OCI-LY7 (cell line): Measurements from ENCODE around the gene CFTR. TPM values are rescaled to one million over a fixed set of nuclear protein-coding genes. Genes with fewer than 3 reads are reported as not detected.

Experiments
- BruUV-seq: library from RNA; stranded (reverse); fragments of 400-500 nt; replicated peaks from 2 replicates; lab custom pipeline; 2021; lab: Mats Ljungman, UMichigan
- CTCF ChIA-PET: fragments of 300-600 bp; sonication (Branson Sonifier 250); formaldehyde crosslinking; loops from one replicate; lab custom pipeline; 2022; ENCODE audit warnings: antibody characterized with exemption; ENCODE audit not compliant: unreplicated experiment; lab: Charles Lee
- POLR2A ChIA-PET: fragments of 300-600 bp; sonication (Branson Sonifier 250); formaldehyde crosslinking; loops from one replicate; lab custom pipeline; 2022; ENCODE audit warnings: antibody characterized with exemption; lab: Charles Lee
- DNase-seq: peaks from one replicate; pipeline ENCODE4 v3.0.0-alpha.2; 2015; ENCODE audit warnings: low spot score
- H2AFZ ChIP-seq: fragments of 200-600 bp; sonication (generic), shearing (Covaris generic); 2 replicates; pipeline ENCODE4 v1.6.1; 2014; ENCODE audit warnings: mild to moderate bottlenecking, antibody characterized with exemption, low read length, moderate library complexity
- H3K27ac ChIP-seq: fragments of 200-600 bp; sonication (generic); 2 replicates; pipeline ENCODE4 v1.5.1; 2014; ENCODE audit warnings: mixed run types, low read depth, mild to moderate bottlenecking, moderate library complexity, low read length, inconsistent platforms; ENCODE audit not compliant: poor library complexity, severe bottlenecking
- H3K36me3 ChIP-seq: fragments of 200-600 bp; sonication (generic); 2 replicates; pipeline ENCODE4 v1.6.1; 2014; ENCODE audit warnings: mild to moderate bottlenecking, antibody characterized with exemption, low read length, moderate library complexity, mixed read lengths; ENCODE audit not compliant: insufficient read depth
- H3K4me1 ChIP-seq: fragments of 200-600 bp; sonication (generic); 2 replicates; pipeline ENCODE4 v1.5.1; 2014; ENCODE audit warnings: mild to moderate bottlenecking, low read length; ENCODE audit not compliant: insufficient read depth, poor library complexity, severe bottlenecking
- H3K4me2 ChIP-seq: fragments of 200-600 bp; sonication (generic); 2 replicates; pipeline ENCODE4 v1.6.1; 2014; ENCODE audit warnings: mild to moderate bottlenecking, low read length
- H3K4me3 ChIP-seq: fragments of 200-600 bp; sonication (generic); 2 replicates; pipeline ENCODE4 v1.5.1; 2014; ENCODE audit warnings: mild to moderate bottlenecking, low read depth, low read length; ENCODE audit not compliant: poor library complexity, severe bottlenecking
- H3K79me2 ChIP-seq: fragments of 200-600 bp; sonication (generic); 2 replicates; pipeline ENCODE4 v1.6.1; 2016; ENCODE audit warnings: low read depth, mild to moderate bottlenecking, low read length, moderate library complexity, mixed read lengths; ENCODE audit not compliant: insufficient read depth
- H3K9me2 ChIP-seq: fragments of 200-600 bp; sonication (generic); 2 replicates; pipeline ENCODE4 v1.6.1; 2016; ENCODE audit warnings: mild to moderate bottlenecking, low read length, mixed read lengths; ENCODE audit not compliant: insufficient read depth
- H3K9me3 ChIP-seq: fragments of 200-600 bp; sonication (generic); 2 replicates; pipeline ENCODE4 v1.6.1; 2014; ENCODE audit warnings: mild to moderate bottlenecking, mixed run types, low read length, mixed read lengths
- H4K20me1 ChIP-seq: fragments of 200-600 bp; sonication (generic); 2 replicates; pipeline ENCODE4 v1.6.1; 2014; ENCODE audit warnings: mild to moderate bottlenecking, antibody characterized with exemption, low read length, moderate library complexity, mixed read lengths; ENCODE audit not compliant: insufficient read depth
- EZH2phosphoT487 ChIP-seq: fragments of 200-600 bp; sonication (generic); IDR thresholded peaks from 2 replicates; pipeline ENCODE4 v1.6.1; 2018; ENCODE audit warnings: low read depth, borderline replicate concordance, mild to moderate bottlenecking, mixed run types, antibody characterized with exemption, low read length, moderate library complexity, mixed read lengths
- intact Hi-C: fragments of 100-400 bp; cut with micrococcal nuclease; formaldehyde crosslinking; loops from one replicate; pipeline ENCODE4 v1.10.0; 2022; ENCODE audit not compliant: unreplicated experiment
- total RNA-seq, 2 experiments: library from RNA; depleted of rRNA in 1 of 2; stranded (reverse); fragments of >200 nt in 1 of 2; shearing (Covaris generic) in 1 of 2; gene quantifications; 2 replicates each; pipeline ENCODE4 v1.2.3, GENCODE V29; 2014 to 2022
- TF ChIP-seq, protein P1 (sequence below): fragments of 200-600 bp; sonication (generic); conservative IDR thresholded peaks from 2 replicates; pipeline ENCODE4 v1.5.1; 2014; ENCODE audit warnings: mild to moderate bottlenecking, antibody characterized with exemption, low read length, moderate library complexity, mixed read lengths

Gene CFTR
- total RNA-seq, 2 experiments from 2014 or later: not detected

DNA sequence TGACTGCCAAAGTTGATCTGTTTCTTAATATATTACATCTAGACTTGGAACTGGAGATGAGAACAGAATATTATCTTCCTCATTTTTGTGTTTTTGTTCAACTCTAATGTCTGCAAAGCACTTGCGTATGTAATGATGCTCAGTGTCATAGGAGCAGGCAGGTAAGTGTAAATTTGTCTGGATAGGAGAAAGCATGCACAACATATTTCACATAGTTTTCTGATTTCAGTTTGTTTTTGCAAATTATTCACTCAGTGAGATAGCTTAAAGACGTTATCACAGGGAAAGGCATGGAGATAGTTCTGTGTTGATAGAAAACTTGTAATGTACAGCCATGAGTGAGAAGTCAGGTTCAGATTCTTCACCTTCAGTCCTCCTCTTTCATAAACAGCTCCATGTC is 84.8 kb downstream of the CFTR start:
- no peak overlapping the region for H2AFZ ChIP-seq
- no peak overlapping the region for H3K4me3 ChIP-seq
- H3K9me2 ChIP-seq: no peaks in the 10 kb centered on the region
- intact Hi-C loops: no loop called here
- no peaks in the 10 kb centered on the region for H3K79me2 ChIP-seq
- TF ChIP-seq, protein P1, sequence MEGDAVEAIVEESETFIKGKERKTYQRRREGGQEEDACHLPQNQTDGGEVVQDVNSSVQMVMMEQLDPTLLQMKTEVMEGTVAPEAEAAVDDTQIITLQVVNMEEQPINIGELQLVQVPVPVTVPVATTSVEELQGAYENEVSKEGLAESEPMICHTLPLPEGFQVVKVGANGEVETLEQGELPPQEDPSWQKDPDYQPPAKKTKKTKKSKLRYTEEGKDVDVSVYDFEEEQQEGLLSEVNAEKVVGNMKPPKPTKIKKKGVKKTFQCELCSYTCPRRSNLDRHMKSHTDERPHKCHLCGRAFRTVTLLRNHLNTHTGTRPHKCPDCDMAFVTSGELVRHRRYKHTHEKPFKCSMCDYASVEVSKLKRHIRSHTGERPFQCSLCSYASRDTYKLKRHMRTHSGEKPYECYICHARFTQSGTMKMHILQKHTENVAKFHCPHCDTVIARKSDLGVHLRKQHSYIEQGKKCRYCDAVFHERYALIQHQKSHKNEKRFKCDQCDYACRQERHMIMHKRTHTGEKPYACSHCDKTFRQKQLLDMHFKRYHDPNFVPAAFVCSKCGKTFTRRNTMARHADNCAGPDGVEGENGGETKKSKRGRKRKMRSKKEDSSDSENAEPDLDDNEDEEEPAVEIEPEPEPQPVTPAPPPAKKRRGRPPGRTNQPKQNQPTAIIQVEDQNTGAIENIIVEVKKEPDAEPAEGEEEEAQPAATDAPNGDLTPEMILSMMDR: no peak
- no peak for TF ChIP-seq EZH2phosphoT487
- H3K9me3 ChIP-seq: no peaks in the 10 kb centered on the region
- DNase-seq: no peak
- no peaks in the 10 kb centered on the region for H3K4me1 ChIP-seq
- ChIA-PET CTCF (no interaction called here), POLR2A (no interaction called here)
- no peaks in the 10 kb centered on the region for H4K20me1 ChIP-seq
- no peak overlapping the region for H3K4me2 ChIP-seq
- BruUV-seq: no TSS peak
- H3K27ac ChIP-seq: no peak overlapping the region
- no peaks in the 10 kb centered on the region for H3K36me3 ChIP-seq

DNA sequence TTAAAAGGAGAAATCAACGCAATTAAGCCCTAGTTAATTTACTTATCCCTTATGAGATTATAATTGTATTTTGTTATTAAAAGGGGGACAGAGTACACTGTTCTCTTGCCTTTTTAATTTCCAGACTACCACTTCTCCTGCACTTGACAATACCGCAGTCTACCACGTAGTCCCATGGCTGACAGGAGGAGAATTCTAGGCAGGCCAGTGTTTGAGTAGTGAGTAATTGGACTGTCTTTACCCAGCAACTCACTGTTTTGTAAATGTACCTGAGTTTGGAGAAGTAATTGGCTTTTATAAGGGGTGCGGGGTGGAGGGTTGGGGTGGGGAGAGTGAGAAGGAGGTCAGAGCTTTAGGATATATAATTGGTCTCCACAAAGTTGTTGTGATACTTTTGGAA is 85.4 kb downstream of the CFTR start:
- ChIA-PET CTCF (no interaction called here), POLR2A (no interaction called here)
- intact Hi-C loops: no loop called here

DNA sequence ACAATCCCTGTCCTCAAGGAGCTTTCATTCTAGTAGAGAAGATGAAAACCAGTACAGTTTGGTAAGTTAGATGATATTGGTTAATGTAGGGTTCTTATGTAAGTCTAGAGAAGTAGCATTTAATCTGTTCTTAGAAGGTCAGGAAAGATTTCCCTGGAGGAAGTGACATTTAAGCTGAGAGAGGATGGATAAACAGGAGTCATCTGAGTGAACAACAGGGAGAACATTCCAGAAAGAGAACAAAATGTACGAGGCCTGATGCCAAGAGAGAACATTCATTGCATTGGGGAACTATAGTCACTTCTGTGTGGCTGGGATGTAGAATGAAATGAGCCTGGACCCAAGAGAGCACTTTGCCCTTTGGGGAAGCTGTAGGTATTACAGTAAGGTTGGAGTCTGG is 88.0 kb downstream of the CFTR start:
- Histone ChIP-seq H3K4me1 (no peaks in the 10 kb centered on the region), H3K9me2 (no peaks in the 10 kb centered on the region), H3K4me2 (no peak overlapping the region), H3K9me3 (no peaks in the 10 kb centered on the region), H2AFZ (no peak overlapping the region), H3K36me3 (no peaks in the 10 kb centered on the region), H3K27ac (no peak overlapping the region), H3K4me3 (no peak overlapping the region), H4K20me1 (no peaks in the 10 kb centered on the region), H3K79me2 (no peaks in the 10 kb centered on the region)
- BruUV-seq: no TSS peak
- TF ChIP-seq, protein P1: no peak
- no peak for TF ChIP-seq EZH2phosphoT487
- ChIA-PET CTCF (no interaction called here), POLR2A (interaction anchor here (0.9 kb wide), 1 partner anchor 11 kb away, joined by 3 read pairs; no protein-coding TSS in a partner anchor)
- DNase-seq: no peak
- intact Hi-C loops: no loop called here

More for the DNA sequence above, 85.4 kb downstream of the CFTR start:
- Histone ChIP-seq H3K27ac (no peak overlapping the region), H2AFZ (no peak overlapping the region), H4K20me1 (no peaks in the 10 kb centered on the region), H3K9me3 (no peaks in the 10 kb centered on the region), H3K79me2 (no peaks in the 10 kb centered on the region), H3K4me3 (no peak overlapping the region), H3K36me3 (no peaks in the 10 kb centered on the region), H3K4me2 (no peak overlapping the region), H3K4me1 (no peaks in the 10 kb centered on the region), H3K9me2 (no peaks in the 10 kb centered on the region)
- no TSS peak for BruUV-seq
- TF ChIP-seq, protein P1: no peak
- no peak for TF ChIP-seq EZH2phosphoT487
- DNase-seq: no peak
